Measurements from ENCODE around the gene C3orf70.

C3orf70 gene

GRCh38 chr3:185063431-185063830 lies 89.4 kb downstream of the C3orf70 start:
- no peak for ATAC-seq (ENCODE audit: low read depth)
- Mint-ChIP-seq H3K4me1 (no peaks in the 10 kb centered on the region), H3K9me3 (peaks cover 11% of the 10 kb centered on the region), H3K27me3 (peaks cover 3% of the 10 kb centered on the region), H3K27ac (no peak overlapping the region), H3K36me3 (peaks cover 5% of the 10 kb centered on the region), H3K4me3 (no peak overlapping the region)
- no peak for DNase-seq (ENCODE audit: low spot score in 2 of 2)

- H3K36me3 Mint-ChIP-seq: peaks cover 5% of the 10 kb centered on the region
- no peak overlapping the region for H3K4me3 Mint-ChIP-seq
- H3K27ac Mint-ChIP-seq: no peak overlapping the region
- DNase-seq (ENCODE audit: low spot score in 2 of 2) (no peak), ATAC-seq (ENCODE audit: low read depth) (no peak)
- H3K27me3 Mint-ChIP-seq: peaks cover 3% of the 10 kb centered on the region
- peaks cover 16% of the 10 kb centered on the region for H3K9me3 Mint-ChIP-seq
- no peaks in the 10 kb centered on the region for H3K4me1 Mint-ChIP-seq
Observed at GRCh38 chr3:185062191-185062590, 90.7 kb downstream of the C3orf70 start.

DNA sequence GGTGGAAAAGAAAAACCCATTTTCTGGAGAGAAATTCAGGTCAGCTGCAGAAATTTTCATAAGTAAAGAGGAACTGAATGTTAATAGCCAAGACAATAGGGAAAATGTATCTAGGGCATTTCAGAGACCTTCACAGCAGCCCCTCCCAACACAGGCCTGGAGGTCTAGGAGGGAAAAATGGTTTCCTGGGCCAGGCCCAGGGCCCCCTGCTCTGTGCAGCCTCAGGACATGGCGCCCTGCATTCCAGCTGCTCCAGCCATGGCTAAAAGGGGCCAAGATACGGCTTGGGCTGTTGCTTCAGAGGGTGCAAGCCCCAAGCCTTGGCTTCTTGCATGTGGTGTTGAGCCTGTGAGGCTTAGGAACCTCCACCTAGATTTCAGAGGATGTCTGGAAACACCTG lies 92.2 kb downstream of the C3orf70 start:
- H3K36me3 Mint-ChIP-seq: peaks cover 8% of the 10 kb centered on the region
- DNase-seq (ENCODE audit: low spot score in 2 of 2) (no peak), ATAC-seq (ENCODE audit: low read depth) (no peak)
- no peak overlapping the region for H3K27ac Mint-ChIP-seq
- no peaks in the 10 kb centered on the region for H3K4me1 Mint-ChIP-seq
- H3K4me3 Mint-ChIP-seq: no peak overlapping the region
- H3K27me3 Mint-ChIP-seq: peaks cover 1% of the 10 kb centered on the region
- H3K9me3 Mint-ChIP-seq: peaks cover 22% of the 10 kb centered on the region

GRCh38 chr3:185059766-185060165 lies 93.1 kb downstream of the C3orf70 start:
- peaks cover 14% of the 10 kb centered on the region for H3K36me3 Mint-ChIP-seq
- H3K4me3 Mint-ChIP-seq: no peak overlapping the region
- DNase-seq (ENCODE audit: low spot score in 2 of 2): no peak
- peaks cover 26% of the 10 kb centered on the region for H3K9me3 Mint-ChIP-seq
- no peak for ATAC-seq (ENCODE audit: low read depth)
- H3K27ac Mint-ChIP-seq: no peak overlapping the region
- peaks cover 1% of the 10 kb centered on the region for H3K27me3 Mint-ChIP-seq
- no peaks in the 10 kb centered on the region for H3K4me1 Mint-ChIP-seq

GRCh38 chr3:185058796-185059195 lies 94.1 kb downstream of the C3orf70 start:
- Mint-ChIP-seq H3K9me3 (peaks cover 32% of the 10 kb centered on the region), H3K27ac (no peak overlapping the region), H3K4me3 (no peak overlapping the region), H3K27me3 (peaks cover 1% of the 10 kb centered on the region), H3K36me3 (peaks cover 24% of the 10 kb centered on the region), H3K4me1 (no peaks in the 10 kb centered on the region)
- DNase-seq (ENCODE audit: low spot score in 2 of 2) (no peak), ATAC-seq (ENCODE audit: low read depth) (no peak)

- H3K36me3 Mint-ChIP-seq: peaks cover 32% of the 10 kb centered on the region
- H3K9me3 Mint-ChIP-seq: peaks cover 32% of the 10 kb centered on the region
Observed at GRCh38 chr3:185057829-185058228, 95.0 kb downstream of the C3orf70 start.

DNA sequence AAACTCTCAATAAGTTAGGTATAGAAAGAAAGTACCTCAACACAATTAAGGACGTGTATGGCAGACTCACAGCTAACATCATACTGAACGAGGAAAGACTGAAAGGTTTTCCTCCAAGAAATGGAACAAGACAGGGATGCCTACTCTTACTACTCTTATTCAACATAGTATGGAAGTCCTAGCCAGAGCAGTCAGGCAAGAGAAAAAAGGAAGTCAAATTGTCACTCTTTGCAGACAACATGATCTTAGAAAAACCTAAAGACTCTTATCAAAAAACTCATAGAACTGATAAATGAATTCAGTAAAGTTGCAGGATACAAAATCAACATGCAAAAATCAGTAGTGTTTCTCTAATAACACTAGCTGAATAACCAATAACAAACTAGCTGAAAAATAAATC lies 96.0 kb downstream of the C3orf70 start:
- Mint-ChIP-seq H3K36me3 (peaks cover 41% of the 10 kb centered on the region), H3K27ac (no peak overlapping the region), H3K27me3 (no peaks in the 10 kb centered on the region), H3K4me1 (no peaks in the 10 kb centered on the region), H3K9me3 (peaks cover 32% of the 10 kb centered on the region), H3K4me3 (no peak overlapping the region)
- ATAC-seq (ENCODE audit: low read depth) (no peak), DNase-seq (ENCODE audit: low spot score in 2 of 2) (no peak)

More at GRCh38 chr3:185057829-185058228, 95.0 kb downstream of the C3orf70 start:
- no peaks in the 10 kb centered on the region for H3K4me1 Mint-ChIP-seq
- no peaks in the 10 kb centered on the region for H3K27me3 Mint-ChIP-seq
- ATAC-seq (ENCODE audit: low read depth) (no peak), DNase-seq (ENCODE audit: low spot score in 2 of 2) (no peak)
- H3K27ac Mint-ChIP-seq: no peak overlapping the region
- no peak overlapping the region for H3K4me3 Mint-ChIP-seq

DNA sequence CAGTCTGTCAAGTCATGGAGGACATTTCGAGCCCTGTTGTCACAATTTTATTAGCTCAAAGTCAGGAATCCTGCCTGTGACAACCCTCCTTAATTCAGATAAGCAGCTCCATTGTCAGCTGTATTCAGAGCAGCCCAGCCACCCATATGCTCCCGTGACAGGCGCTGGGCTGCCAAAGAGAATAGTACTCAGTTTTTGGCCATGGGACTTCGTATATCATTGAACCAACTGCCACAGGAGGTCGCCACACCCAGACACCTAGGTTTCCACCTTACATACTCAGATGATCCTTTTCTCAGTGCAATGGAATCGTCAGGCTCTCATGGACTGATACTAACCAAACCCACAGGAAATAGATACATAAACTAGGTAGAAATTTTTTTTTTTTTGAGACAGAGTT lies 100.2 kb downstream of the C3orf70 start:
- H3K36me3 Mint-ChIP-seq: peaks cover 77% of the 10 kb centered on the region
- no peaks in the 10 kb centered on the region for H3K4me1 Mint-ChIP-seq
- no peaks in the 10 kb centered on the region for H3K27me3 Mint-ChIP-seq
- DNase-seq (ENCODE audit: low spot score in 2 of 2) (no peak), ATAC-seq (ENCODE audit: low read depth) (no peak)
- H3K4me3 Mint-ChIP-seq: no peak overlapping the region
- peaks cover 18% of the 10 kb centered on the region for H3K9me3 Mint-ChIP-seq
- H3K27ac Mint-ChIP-seq: no peak overlapping the region

- no peak overlapping the region for H3K4me3 Mint-ChIP-seq
- DNase-seq (ENCODE audit: low spot score in 2 of 2) (no peak), ATAC-seq (ENCODE audit: low read depth) (no peak)
- H3K4me1 Mint-ChIP-seq: no peaks in the 10 kb centered on the region
- H3K27me3 Mint-ChIP-seq: no peaks in the 10 kb centered on the region
- H3K36me3 Mint-ChIP-seq: peaks cover 85% of the 10 kb centered on the region
- no peak overlapping the region for H3K27ac Mint-ChIP-seq
- H3K9me3 Mint-ChIP-seq: peaks cover 14% of the 10 kb centered on the region
Observed at GRCh38 chr3:185051801-185052200, 101.1 kb downstream of the C3orf70 start.

- Mint-ChIP-seq H3K27ac (no peak overlapping the region), H3K9me3 (peaks cover 6% of the 10 kb centered on the region), H3K27me3 (no peaks in the 10 kb centered on the region), H3K36me3 (peaks cover 82% of the 10 kb centered on the region), H3K4me3 (no peak overlapping the region), H3K4me1 (no peaks in the 10 kb centered on the region)
- ATAC-seq (ENCODE audit: low read depth) (no peak), DNase-seq (ENCODE audit: low spot score in 2 of 2) (no peak)
Observed at GRCh38 chr3:185049710-185050109, 103.2 kb downstream of the C3orf70 start.

- ATAC-seq (ENCODE audit: low read depth): no peak
- no peaks in the 10 kb centered on the region for H3K9me3 Mint-ChIP-seq
- no peaks in the 10 kb centered on the region for H3K27me3 Mint-ChIP-seq
- H3K4me1 Mint-ChIP-seq: no peaks in the 10 kb centered on the region
- peaks cover 73% of the 10 kb centered on the region for H3K36me3 Mint-ChIP-seq
- H3K4me3 Mint-ChIP-seq: no peak overlapping the region
- no peak for DNase-seq (ENCODE audit: low spot score in 2 of 2)
- no peak overlapping the region for H3K27ac Mint-ChIP-seq
Observed at GRCh38 chr3:185046603-185047002, 106.3 kb downstream of the C3orf70 start.

GRCh38 chr3:185046164-185046515 lies 106.7 kb downstream of the C3orf70 start:
- DNase-seq (ENCODE audit: low spot score in 2 of 2): no peak
- Mint-ChIP-seq H3K9me3 (no peaks in the 10 kb centered on the region), H3K4me1 (no peaks in the 10 kb centered on the region), H3K27ac (no peak overlapping the region), H3K4me3 (no peak overlapping the region), H3K27me3 (no peaks in the 10 kb centered on the region), H3K36me3 (peaks cover 72% of the 10 kb centered on the region)
- no peak for ATAC-seq (ENCODE audit: low read depth)

- H3K9me3 Mint-ChIP-seq: peaks cover 1% of the 10 kb centered on the region
- peaks cover 56% of the 10 kb centered on the region for H3K36me3 Mint-ChIP-seq
- H3K27me3 Mint-ChIP-seq: no peaks in the 10 kb centered on the region
- DNase-seq (ENCODE audit: low spot score in 2 of 2) (no peak), ATAC-seq (ENCODE audit: low read depth) (no peak)
- H3K27ac Mint-ChIP-seq: no peak overlapping the region
- H3K4me3 Mint-ChIP-seq: no peak overlapping the region
- no peaks in the 10 kb centered on the region for H3K4me1 Mint-ChIP-seq
Observed at GRCh38 chr3:185042312-185043050, 110.4 kb downstream of the C3orf70 start.

DNA sequence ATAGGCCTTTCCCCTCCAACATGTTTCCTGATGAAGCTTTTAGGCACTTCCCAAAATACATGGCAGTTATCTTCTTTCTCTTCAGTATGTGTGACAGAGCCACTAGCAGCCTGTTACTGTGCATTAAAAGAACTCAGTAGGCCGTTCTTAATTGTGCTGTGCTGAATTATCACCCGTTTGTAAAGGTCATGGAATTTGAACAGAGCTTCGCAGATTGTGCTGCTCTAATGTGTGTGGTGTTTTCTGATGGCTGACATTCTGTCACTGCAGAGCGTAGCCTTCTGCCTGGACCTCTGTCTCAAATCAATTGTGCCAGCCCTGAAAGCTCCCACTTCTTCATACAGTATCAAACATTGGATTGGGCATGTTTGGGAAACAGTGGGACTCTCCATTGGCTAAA lies 111.3 kb downstream of the C3orf70 start:
- Mint-ChIP-seq H3K27me3 (no peaks in the 10 kb centered on the region), H3K9me3 (peaks cover 5% of the 10 kb centered on the region), H3K27ac (no peak overlapping the region), H3K4me1 (no peaks in the 10 kb centered on the region), H3K36me3 (peaks cover 51% of the 10 kb centered on the region), H3K4me3 (no peak overlapping the region)
- no peak for DNase-seq (ENCODE audit: low spot score in 2 of 2)
- no peak for ATAC-seq (ENCODE audit: low read depth)

GRCh38 chr3:185040425-185040824 lies 112.4 kb downstream of the C3orf70 start:
- Mint-ChIP-seq H3K4me1 (no peaks in the 10 kb centered on the region), H3K27ac (no peak overlapping the region), H3K36me3 (peaks cover 53% of the 10 kb centered on the region)

More at GRCh38 chr3:185040425-185040824, 112.4 kb downstream of the C3orf70 start:
- Mint-ChIP-seq H3K4me3 (no peak overlapping the region), H3K27me3 (no peaks in the 10 kb centered on the region), H3K9me3 (peaks cover 5% of the 10 kb centered on the region)
- DNase-seq (ENCODE audit: low spot score in 2 of 2) (no peak), ATAC-seq (ENCODE audit: low read depth) (no peak)

Measured in memory B cell (primary cell).